Calu3 (cell line): ENCODE measurements around the gene KIF5A. TPM values are rescaled to one million over a fixed set of nuclear protein-coding genes. Genes with fewer than 3 reads are reported as not detected.

ENCODE experiments used
- BruUV-seq: library from RNA; stranded (reverse); fragments of 400-500 nt; replicated peaks from 2 replicates; lab custom pipeline; 2021; lab: Mats Ljungman, UMichigan
- CTCF ChIA-PET: fragments of 300-600 bp; sonication (Branson Sonifier 250); formaldehyde crosslinking; loops from one replicate; lab custom pipeline; 2022; ENCODE audit warnings: antibody characterized with exemption; lab: Charles Lee
- DNase-seq: peaks from one replicate; pipeline ENCODE4 v3.0.0; 2022
- H3K27ac Mint-ChIP-seq: one replicate; pipeline ENCODE4 v1.8.0; 2022; ENCODE audit warnings: mixed read lengths; ENCODE audit not compliant: unreplicated experiment
- H3K27me3 Mint-ChIP-seq: one replicate; pipeline ENCODE4 v1.8.0; 2022; ENCODE audit warnings: mixed read lengths; ENCODE audit not compliant: unreplicated experiment
- H3K36me3 Mint-ChIP-seq: one replicate; pipeline ENCODE4 v1.8.0; 2022; ENCODE audit warnings: mild to moderate bottlenecking, moderate library complexity, mixed read lengths; ENCODE audit not compliant: insufficient read depth, unreplicated experiment
- H3K4me1 Mint-ChIP-seq: one replicate; pipeline ENCODE4 v1.8.0; 2022; ENCODE audit warnings: mild to moderate bottlenecking, low read depth, mixed read lengths; ENCODE audit not compliant: unreplicated experiment
- H3K4me3 Mint-ChIP-seq: one replicate; pipeline ENCODE4 v1.8.0; 2022; ENCODE audit warnings: mild to moderate bottlenecking, low read depth, moderate library complexity, mixed read lengths; ENCODE audit not compliant: unreplicated experiment
- H3K9me3 Mint-ChIP-seq: one replicate; pipeline ENCODE4 v1.8.0; 2022; ENCODE audit warnings: low read depth, mixed read lengths; ENCODE audit not compliant: unreplicated experiment
- CTCF ChIP-seq: fragments of 200-600 bp; IDR thresholded peaks from one replicate; pipeline ENCODE4 v1.8.0; 2022; ENCODE audit warnings: antibody characterized with exemption; ENCODE audit not compliant: unreplicated experiment
- intact Hi-C: fragments of 100-400 bp; cut with micrococcal nuclease; formaldehyde crosslinking; loops from one replicate; pipeline ENCODE4 v1.10.0; 2022; ENCODE audit not compliant: unreplicated experiment
- total RNA-seq: library from RNA; stranded (reverse); gene quantifications from 2 replicates; pipeline ENCODE4 v1.2.3, GENCODE V29; 2022

The KIF5A gene
- total RNA-seq, 1 experiment from 2014 or later = not detected

- H3K9me3 Mint-ChIP-seq = no peaks in the 10 kb centered on the region
- intact Hi-C loops = no loop called here
- H3K36me3 Mint-ChIP-seq = peaks cover 94% of the 10 kb centered on the region
- CTCF ChIA-PET = interaction anchor here (0.7 kb wide), 1 partner anchor 12 kb away, joined by 3 read pairs; no protein-coding TSS in a partner anchor
- no TSS peak for BruUV-seq
- H3K4me1 Mint-ChIP-seq = peaks cover 19% of the 10 kb centered on the region
- no peak for TF ChIP-seq CTCF
- no peak overlapping the region for H3K4me3 Mint-ChIP-seq
- H3K27ac Mint-ChIP-seq = peak overlapping the region; percentile 100
- H3K27me3 Mint-ChIP-seq = no peaks in the 10 kb centered on the region
- no peak for DNase-seq
Measured at GRCh38 chr12:57514720-57515407, 35.0 kb upstream of the KIF5A start.

- no peak for DNase-seq
- Mint-ChIP-seq H3K36me3 (peaks cover 99% of the 10 kb centered on the region), H3K27me3 (no peaks in the 10 kb centered on the region), H3K4me3 (no peak overlapping the region), H3K9me3 (no peaks in the 10 kb centered on the region), H3K27ac (peak overlapping the region; percentile 100), H3K4me1 (peaks cover 19% of the 10 kb centered on the region)
- no peak for TF ChIP-seq CTCF
- intact Hi-C loops = no loop called here
- no TSS peak for BruUV-seq
- CTCF ChIA-PET = no interaction called here
Measured at GRCh38 chr12:57515408-57515933, 34.4 kb upstream of the KIF5A start.

- CTCF ChIA-PET = interaction anchor here (0.7 kb wide), 1 partner anchor 275 kb away, joined by 3 read pairs; no protein-coding TSS in a partner anchor
- DNase-seq = no peak
- H3K27ac Mint-ChIP-seq = peak overlapping the region; percentile 100
- peaks cover 25% of the 10 kb centered on the region for H3K4me1 Mint-ChIP-seq
- H3K36me3 Mint-ChIP-seq = peaks cover 99% of the 10 kb centered on the region
- TF ChIP-seq CTCF = no peak
- H3K27me3 Mint-ChIP-seq = no peaks in the 10 kb centered on the region
- intact Hi-C loops = no loop called here
- no peaks in the 10 kb centered on the region for H3K9me3 Mint-ChIP-seq
- TSS peak; percentile 27 for BruUV-seq
- H3K4me3 Mint-ChIP-seq = peak overlapping the region; percentile 6
Measured at GRCh38 chr12:57515934-57516541, 33.8 kb upstream of the KIF5A start.

GRCh38 chr12:57516617-57517153, 33.2 kb upstream of the KIF5A start:
- H3K27me3 Mint-ChIP-seq = no peaks in the 10 kb centered on the region
- peaks cover 99% of the 10 kb centered on the region for H3K36me3 Mint-ChIP-seq
- no peak for TF ChIP-seq CTCF

More at GRCh38 chr12:57516617-57517153, 33.2 kb upstream of the KIF5A start:
- Mint-ChIP-seq H3K4me3 (peak overlapping the region; percentile 95), H3K4me1 (peaks cover 31% of the 10 kb centered on the region), H3K27ac (peak overlapping the region; percentile 100), H3K9me3 (no peaks in the 10 kb centered on the region)
- CTCF ChIA-PET = interaction anchor here (0.7 kb wide), 1 partner anchor 276 kb away, joined by 3 read pairs; no protein-coding TSS in a partner anchor
- no TSS peak for BruUV-seq
- DNase-seq = no peak
- intact Hi-C loops = no loop called here
